SH-SY5Y (cell line): ENCODE results near the gene ADCY9.

Experiments
- GATA2 ChIP-seq: IDR thresholded peaks from 2 replicates; pipeline ENCODE4 v1.6.1; 2011; ENCODE audit warnings: mild to moderate bottlenecking, low read depth, low read length
- GATA3 ChIP-seq: IDR thresholded peaks from 2 replicates; pipeline ENCODE4 v1.6.1; 2011; ENCODE audit warnings: low read depth, mild to moderate bottlenecking, low read length, moderate library complexity

GRCh38 chr16:4137438-4137837, 21.2 kb upstream of the ADCY9 start:
- TF ChIP-seq GATA2 = no peak
- no peak for TF ChIP-seq GATA3
